ENCODE measurements around the gene PCDH9.

Gene PCDH9

GRCh38 chr13:67232384-67232783 is 2.2 kb upstream of the PCDH9 start:
- TF ChIP-seq, protein P1, sequence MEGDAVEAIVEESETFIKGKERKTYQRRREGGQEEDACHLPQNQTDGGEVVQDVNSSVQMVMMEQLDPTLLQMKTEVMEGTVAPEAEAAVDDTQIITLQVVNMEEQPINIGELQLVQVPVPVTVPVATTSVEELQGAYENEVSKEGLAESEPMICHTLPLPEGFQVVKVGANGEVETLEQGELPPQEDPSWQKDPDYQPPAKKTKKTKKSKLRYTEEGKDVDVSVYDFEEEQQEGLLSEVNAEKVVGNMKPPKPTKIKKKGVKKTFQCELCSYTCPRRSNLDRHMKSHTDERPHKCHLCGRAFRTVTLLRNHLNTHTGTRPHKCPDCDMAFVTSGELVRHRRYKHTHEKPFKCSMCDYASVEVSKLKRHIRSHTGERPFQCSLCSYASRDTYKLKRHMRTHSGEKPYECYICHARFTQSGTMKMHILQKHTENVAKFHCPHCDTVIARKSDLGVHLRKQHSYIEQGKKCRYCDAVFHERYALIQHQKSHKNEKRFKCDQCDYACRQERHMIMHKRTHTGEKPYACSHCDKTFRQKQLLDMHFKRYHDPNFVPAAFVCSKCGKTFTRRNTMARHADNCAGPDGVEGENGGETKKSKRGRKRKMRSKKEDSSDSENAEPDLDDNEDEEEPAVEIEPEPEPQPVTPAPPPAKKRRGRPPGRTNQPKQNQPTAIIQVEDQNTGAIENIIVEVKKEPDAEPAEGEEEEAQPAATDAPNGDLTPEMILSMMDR (IDR thresholded peaks at IDR 0.05; ENCODE audit: low read depth, low read length, missing control alignments): no peak
- in situ Hi-C loops (cut with HindIII; ENCODE audit: low pct_ligation_motif_present, low sequenced_read_pairs): no loop called here
- H3K27ac ChIP-seq: no peak overlapping the region
- H3K4me3 ChIP-seq (ENCODE audit: low read depth, low read length): no peak overlapping the region
- DNase-seq: no peak
- no peaks in the 10 kb centered on the region for H3K36me3 ChIP-seq (replicated peaks)
- no peaks in the 10 kb centered on the region for H3K27me3 ChIP-seq (replicated peaks)

GRCh38 chr13:67231289-67232000 is 1.3 kb upstream of the PCDH9 start:
- Histone ChIP-seq H3K27me3 (replicated peaks) (no peaks in the 10 kb centered on the region), H3K4me3 (ENCODE audit: low read depth, low read length) (peak overlapping the region; percentile 85), H3K36me3 (replicated peaks) (no peaks in the 10 kb centered on the region), H3K27ac (peak overlapping the region; percentile 79)
- in situ Hi-C loops (cut with HindIII; ENCODE audit: low pct_ligation_motif_present, low sequenced_read_pairs): no loop called here
- TF ChIP-seq, protein P1 (IDR thresholded peaks at IDR 0.05; ENCODE audit: low read depth, low read length, missing control alignments): no peak
- DNase-seq: no peak

GRCh38 chr13:67230404-67231288 is 510 bp upstream of the PCDH9 start:
- in situ Hi-C loops (cut with HindIII; ENCODE audit: low pct_ligation_motif_present, low sequenced_read_pairs): no loop called here
- H3K27ac ChIP-seq: peak overlapping the region; percentile 79
- peak; percentile 97 for DNase-seq
- TF ChIP-seq, protein P1 (IDR thresholded peaks at IDR 0.05; ENCODE audit: low read depth, low read length, missing control alignments): no peak
- no peaks in the 10 kb centered on the region for H3K27me3 ChIP-seq (replicated peaks)
- H3K4me3 ChIP-seq (ENCODE audit: low read depth, low read length): peak overlapping the region; percentile 85
- H3K36me3 ChIP-seq (replicated peaks): no peaks in the 10 kb centered on the region

- Histone ChIP-seq H3K36me3 (replicated peaks) (no peaks in the 10 kb centered on the region), H3K27ac (no peak overlapping the region), H3K27me3 (replicated peaks) (no peaks in the 10 kb centered on the region), H3K4me3 (ENCODE audit: low read depth, low read length) (peak overlapping the region; percentile 85)
- TF ChIP-seq, protein P1 (IDR thresholded peaks at IDR 0.05; ENCODE audit: low read depth, low read length, missing control alignments): no peak
- DNase-seq: no peak
- in situ Hi-C loops (cut with HindIII; ENCODE audit: low pct_ligation_motif_present, low sequenced_read_pairs): no loop called here
Measured at GRCh38 chr13:67228916-67229315, 1.2 kb downstream of the PCDH9 start.

GRCh38 chr13:67228031-67228430 is 2.1 kb downstream of the PCDH9 start:
- TF ChIP-seq, protein P1 (IDR thresholded peaks at IDR 0.05; ENCODE audit: low read depth, low read length, missing control alignments): no peak
- in situ Hi-C loops (cut with HindIII; ENCODE audit: low pct_ligation_motif_present, low sequenced_read_pairs): no loop called here
- Histone ChIP-seq H3K27ac (no peak overlapping the region), H3K4me3 (ENCODE audit: low read depth, low read length) (peak overlapping the region; percentile 85), H3K27me3 (replicated peaks) (no peaks in the 10 kb centered on the region), H3K36me3 (replicated peaks) (no peaks in the 10 kb centered on the region)
- DNase-seq: no peak

Measured in brain microvascular endothelial cell (primary cell).